ENCODE results near the gene SDHAF1.
"Not testable (repeated sequence)": the region's sequence is repeated elsewhere in the genome, so short reads cannot be mapped to it uniquely, and the experiment has no call there.

The SDHAF1 gene, protein sequence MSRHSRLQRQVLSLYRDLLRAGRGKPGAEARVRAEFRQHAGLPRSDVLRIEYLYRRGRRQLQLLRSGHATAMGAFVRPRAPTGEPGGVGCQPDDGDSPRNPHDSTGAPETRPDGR

DNA sequence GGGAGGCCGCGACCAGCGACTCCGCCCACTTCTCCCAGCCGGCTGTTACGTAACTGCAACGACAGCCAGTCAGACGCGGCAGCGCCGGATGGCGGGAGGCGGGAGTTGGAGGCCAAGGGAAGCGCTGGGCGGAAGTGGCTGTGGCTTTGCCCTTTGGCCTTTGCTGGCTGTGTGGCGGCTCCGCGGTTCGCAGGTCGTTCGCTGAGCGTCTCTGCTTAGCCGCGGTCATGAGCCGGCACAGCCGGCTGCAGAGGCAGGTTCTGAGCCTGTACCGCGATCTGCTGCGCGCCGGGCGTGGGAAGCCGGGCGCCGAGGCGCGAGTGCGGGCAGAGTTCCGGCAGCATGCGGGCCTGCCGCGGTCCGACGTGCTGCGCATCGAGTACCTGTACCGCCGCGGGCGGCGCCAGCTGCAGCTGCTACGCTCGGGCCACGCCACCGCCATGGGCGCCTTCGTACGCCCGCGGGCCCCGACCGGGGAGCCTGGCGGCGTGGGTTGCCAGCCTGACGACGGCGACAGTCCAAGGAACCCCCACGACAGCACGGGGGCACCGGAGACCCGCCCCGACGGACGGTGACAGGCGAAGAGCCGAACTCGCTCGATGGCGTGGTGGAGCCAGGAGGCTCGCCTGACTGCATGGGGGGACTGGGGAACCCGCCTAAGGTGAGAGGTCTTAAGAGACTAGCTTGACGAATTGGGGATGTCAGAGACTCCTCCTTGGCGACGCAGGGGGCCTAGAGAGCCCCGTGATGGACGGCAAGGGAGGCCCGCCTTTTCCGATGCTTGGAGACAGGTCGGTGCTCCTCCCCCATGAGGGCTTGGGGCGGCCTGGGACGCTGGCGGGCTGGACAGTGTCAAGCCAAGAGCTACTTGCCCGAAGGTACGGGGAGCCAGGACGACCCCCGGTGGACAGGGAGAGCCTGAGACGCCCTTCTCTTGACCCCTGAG is at the start of gene SDHAF1:
Gene SDHAF1, plus strand, starts transcription at position 141 of the 946 bp plus-strand sequence. Its CDS starts 87 bp downstream, at position 228.
- DNase-seq: peak; percentile 80 to 90 (median 86)

DNA sequence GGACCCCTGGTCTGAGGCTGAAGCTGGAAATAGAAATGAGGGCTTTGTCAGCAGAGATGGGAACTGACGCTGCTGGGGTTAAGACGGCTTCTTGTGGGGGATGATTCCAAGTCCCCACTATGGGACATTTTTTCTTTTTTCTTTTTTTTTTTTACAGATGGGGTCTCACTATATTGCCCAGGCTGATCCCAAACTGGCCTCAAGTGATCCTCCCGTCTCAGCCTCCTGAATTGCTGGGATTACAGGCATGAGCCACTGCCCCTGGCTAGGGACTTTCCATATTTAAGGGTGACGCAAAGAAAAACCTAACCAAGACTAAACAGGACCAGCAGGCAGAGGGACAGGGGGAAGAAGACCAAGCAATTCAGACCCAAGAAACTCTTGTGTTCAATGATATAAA is 48.8 kb upstream of the SDHAF1 start:
- no peak for DNase-seq

DNA sequence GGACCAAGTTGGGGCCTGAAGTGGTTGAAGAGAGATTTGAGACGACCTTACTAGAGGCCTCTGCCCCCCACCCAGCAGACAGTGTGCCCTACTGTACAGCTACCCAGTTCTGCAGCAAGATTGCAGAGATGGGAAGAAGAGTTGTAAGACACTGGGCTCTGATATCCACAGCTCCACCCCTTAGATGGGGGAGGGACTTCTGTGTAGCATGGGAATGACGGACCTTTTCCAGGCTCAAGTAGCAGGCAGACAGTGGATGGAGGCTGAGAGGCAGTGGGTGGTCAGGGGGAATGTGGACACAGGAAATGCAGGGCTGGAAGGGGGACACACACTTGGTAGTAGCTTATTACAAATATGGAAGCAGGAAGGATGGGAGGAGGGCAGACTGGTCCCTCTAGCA is 45.9 kb upstream of the SDHAF1 start:
- no peak for DNase-seq

DNA sequence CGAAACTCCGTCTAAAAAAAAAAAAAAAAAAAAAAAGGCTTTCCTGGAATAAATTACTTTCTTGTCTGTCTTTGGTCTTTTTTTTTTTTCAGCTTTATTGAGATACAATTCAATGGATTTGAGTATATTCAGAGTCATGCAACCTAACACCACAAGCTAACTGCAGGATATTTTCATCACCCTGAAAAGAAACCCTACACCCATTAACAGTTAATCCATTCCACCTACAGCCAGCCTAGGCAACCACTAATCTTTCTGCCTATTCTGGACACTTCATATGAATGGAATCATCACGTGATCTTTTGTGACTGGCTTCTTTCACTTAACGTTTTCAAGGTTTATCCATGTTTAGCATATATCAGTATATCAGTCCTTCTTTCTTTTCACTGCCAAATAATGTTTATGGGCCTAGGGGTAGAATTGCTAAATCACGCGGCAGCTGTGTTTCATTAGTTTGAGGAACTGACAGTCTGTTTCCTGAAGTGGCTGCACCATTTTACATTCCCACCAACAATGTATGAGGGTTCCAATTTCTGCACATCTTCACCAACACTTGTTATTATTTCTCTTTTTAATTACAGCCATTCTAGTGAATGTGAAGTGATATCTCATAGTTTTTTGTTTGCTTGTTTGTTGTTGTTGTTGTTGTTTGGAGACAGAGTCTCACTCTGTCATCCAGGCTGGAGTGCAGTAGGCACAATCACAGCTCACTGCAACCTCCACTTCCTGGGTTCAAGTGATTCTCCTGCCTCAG is 38.9 kb upstream of the SDHAF1 start:
- DNase-seq: no peak

DNA sequence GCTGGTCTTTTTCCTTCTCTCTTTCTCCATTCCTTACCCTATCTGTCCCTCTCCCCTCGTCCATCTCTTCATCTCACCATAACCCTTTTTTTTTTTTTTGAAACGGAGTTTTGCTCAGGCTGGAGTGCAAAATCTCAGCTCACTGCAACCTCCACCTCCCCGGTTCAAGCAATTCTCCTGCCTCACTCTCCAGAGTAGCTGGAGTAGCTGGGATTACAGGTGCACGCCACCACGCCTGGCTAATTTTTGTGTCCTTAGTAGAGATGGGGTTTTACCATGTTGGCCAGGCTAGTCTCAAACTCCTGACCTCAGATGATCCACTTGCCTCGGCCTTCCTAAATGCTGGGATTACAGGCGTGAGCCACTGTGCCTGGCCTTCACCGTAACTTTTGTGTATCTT is 37.6 kb upstream of the SDHAF1 start:
- DNase-seq: not testable (repeated sequence)

DNA sequence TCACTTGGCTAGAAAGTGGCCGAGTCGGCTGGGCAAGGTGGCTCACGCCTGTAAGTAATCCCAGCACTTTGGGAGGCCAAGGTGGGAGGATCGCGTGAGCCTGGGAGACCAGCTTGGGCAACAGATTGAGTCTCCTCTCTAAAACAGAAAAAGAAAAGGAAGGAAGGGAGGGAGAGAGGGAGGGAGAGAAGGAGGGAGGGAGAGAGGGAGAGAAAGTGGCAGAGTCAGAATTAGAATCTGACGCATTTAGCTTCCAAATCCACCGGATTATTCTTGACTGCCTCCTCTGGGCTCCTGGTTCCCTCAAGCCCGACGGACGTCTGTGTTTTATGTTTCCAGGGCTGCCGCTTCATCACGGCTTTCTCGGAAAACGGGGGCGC is 36.3 kb upstream of the SDHAF1 start:
- no peak for DNase-seq

DNA sequence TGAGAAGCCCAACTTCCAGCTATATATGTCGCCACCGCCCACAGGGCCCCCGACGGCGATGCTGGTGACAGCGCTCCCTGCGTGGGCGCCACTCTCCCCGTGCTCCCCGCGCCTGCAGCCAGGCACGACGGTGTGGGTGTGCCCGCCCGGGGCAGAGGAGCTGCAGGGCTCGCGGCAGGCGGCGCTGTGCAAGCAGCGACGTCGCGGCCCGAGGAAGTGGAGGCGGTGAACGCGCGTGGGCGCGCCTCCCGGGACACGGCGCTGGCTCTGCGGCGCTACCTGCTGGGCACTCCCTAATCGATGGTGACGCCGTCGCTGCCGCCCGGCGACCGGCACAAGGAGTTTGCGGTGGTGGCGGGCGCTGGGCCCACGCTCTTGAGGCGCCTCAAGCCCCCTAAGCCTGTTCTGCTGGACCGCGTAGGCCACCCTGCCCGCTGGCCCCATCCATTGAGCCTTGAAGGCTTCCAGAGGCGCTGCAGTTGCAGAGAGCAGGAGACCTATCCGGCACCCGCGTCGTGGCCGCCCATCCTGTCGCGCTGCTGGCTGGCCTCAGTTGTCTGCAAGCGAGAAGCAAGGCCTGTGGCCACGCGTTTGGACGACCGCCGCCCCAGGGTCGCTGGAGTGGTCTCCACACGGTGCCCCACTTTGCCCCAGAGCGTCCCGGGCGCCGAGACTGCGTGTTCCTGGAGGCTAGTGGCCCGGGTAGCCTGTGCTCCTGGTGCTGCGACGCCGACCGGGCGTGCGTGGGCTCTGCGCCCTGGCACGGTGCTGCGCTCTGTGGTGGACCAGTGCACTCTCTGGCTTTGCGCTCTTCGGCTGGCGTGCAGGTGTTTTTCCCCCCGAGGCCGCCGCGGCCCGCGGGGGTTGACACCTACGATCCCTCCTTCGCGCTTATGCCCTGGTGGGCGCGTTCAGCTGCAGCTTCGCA is 35.7 kb upstream of the SDHAF1 start:
- DNase-seq: peak; percentile 69 to 84 (median 79)

DNA sequence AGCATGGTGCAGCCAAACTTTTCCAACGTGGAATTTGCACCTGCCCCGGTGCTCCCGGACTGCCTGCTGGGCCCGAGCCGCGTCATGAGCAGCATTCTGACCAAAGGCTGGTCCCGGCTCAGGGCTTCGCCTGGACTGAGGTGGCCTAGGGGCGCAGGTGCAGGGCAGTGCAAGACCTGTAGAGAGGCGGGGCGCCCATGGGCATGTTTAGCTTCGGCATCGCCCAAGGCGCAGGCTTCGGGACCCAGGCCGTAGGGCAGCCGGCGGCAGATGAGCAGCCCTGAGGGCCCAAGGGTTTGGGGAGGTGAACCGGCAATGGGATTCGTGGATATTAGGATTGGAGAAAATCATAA is 35.0 kb upstream of the SDHAF1 start:
- no peak for DNase-seq

DNA sequence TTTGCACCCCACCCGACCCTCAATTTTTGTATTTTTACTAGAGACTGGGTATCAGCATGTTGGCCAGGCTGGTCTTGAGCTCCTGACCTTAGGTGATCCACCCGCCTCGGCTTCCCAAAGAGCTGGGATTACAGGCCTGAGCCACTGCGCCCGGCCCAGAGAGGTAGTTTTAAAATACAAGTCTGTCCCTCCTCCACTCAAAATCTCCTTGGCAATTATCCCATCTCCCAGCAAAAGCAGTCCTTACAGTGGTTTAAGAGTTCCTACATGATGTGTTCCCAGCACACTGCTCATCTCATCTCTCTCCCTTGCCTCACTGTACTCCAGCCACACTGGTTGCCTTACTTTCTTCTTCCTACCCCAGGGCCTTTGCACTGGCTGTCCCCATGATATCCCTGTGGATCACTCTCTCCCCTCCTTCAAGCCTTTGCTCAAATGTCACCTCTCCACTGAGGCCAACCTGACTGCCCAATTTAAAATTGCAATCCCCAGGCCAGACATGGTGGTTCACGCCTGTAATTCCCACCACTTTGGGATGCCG is 34.5 kb upstream of the SDHAF1 start:
- DNase-seq: no peak

DNA sequence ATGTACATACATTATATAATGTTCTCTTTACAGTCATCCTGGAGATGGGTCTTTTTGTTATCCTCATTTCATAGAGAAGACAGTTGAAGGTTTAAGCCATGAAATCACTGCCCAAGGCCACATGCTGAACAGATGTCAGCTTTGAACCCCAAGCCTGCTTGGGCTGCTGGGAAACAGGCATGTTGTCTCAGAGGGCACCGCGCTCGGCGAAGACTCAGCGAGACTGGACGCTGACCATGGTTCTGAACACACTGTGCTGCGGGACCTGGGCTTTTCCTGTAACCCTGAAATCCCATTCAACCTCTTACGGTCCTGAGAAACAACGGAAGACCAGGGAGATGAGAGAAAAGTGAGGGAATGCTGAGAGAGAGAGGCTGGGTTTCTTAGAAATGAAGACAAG is 31.5 kb upstream of the SDHAF1 start:
- DNase-seq: peak in 3 of 6 experiments; percentile 9 to 41 (median 41)

DNA sequence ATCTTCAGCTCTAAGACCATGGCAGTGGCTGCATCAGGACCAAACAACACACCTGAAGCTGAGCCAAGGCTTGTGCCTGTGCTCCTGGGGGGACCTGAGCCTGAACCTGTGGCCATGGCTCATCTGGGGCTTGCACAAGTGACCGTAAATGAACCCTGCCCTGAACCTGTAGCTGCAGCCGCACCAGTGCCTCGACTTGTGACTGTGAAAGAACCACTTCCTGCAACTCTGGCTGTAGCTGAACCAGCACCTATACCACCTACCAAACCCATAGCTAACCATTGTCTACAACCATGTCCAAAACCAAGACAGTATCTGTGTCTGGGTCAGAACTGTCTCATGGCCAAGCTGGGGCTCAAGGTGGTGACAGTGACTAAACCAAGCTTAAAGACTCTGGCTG is 28.2 kb upstream of the SDHAF1 start:
- no peak for DNase-seq

DNA sequence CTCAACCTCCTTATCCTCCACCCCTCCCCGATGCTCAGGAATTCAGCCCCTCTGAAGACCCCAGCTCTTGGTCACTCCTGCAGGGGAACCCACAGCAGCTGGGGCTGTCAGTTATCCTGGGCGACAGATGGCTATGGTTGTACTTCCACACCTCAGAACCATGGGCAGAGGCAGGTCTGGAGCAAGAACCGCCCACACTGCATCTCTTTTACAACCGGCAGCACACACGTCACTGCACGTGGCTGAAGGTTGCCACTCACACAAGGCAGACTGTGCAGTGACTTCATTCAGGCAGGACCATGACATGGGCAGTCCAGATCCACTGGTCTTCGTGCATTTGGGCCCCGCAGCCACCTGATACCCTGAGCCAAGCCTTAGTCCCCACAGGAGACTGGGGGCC is 21.5 kb upstream of the SDHAF1 start:
- no peak for DNase-seq

DNA sequence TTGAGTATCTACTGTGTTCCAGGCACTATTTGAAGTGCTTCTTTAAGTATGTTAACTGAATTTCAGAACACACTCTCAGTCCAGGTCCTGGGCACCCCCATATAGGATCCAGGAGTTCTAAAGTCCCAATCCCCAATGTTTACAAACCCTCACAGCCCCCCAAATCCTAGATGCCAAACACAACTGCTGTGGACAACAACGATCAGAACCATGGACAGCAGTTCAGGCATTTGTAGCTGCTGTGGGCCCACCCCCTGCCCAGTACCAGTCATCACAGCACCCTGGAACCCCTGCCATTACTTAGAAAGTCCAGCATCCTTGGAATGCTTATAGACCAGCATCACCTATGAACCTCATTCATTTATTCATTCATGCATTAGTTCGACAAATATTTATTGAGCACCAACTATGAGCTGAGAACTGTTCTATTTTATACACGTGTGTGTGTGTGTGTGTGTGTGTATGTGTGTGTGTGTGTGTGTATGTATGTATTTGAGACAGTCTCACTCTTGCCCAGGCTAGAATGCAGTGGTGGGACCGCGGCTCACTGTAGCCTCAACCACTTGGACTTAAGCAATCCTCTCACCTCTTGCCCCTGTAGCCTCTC is 19.3 kb upstream of the SDHAF1 start:
- peak in 1 of 6 experiments; percentile 11 for DNase-seq

DNA sequence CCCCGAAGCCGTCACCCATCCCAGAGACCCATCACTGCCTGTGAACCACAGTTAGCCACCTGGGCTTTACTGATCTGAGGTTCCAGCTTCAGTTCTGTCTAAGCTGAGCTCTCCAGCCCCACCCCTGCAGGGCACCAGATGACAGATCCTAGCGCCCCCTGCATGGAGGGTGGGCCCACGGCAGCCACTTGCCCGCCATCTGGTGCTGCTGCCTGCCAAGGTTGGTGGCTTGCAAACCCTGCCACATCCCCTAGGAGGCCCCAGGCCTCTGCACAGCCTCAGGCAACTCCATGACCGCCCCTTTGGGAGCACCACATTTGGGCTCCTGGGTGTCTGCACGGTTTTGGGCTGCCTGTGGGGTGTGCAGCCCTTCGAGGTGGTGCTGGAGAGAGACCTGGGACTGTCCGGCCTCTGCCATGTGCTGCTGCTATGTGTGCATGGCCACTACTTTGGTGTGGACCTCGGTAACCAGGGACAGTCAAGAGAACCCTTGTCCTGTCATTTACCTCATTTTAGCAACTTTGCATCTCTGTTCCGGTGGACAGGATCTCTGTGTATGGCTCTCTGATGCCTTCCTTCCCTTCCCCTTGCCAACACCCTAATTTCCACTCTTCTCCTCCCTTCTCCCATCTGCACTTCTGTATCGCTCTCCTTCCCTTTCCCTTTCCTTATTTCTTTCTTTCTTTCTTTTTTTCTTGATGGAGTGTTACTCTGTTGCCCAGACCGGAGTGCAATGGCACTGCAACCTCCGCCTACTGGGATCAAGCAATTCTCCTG is 17.4 kb upstream of the SDHAF1 start:
- DNase-seq: no peak

DNA sequence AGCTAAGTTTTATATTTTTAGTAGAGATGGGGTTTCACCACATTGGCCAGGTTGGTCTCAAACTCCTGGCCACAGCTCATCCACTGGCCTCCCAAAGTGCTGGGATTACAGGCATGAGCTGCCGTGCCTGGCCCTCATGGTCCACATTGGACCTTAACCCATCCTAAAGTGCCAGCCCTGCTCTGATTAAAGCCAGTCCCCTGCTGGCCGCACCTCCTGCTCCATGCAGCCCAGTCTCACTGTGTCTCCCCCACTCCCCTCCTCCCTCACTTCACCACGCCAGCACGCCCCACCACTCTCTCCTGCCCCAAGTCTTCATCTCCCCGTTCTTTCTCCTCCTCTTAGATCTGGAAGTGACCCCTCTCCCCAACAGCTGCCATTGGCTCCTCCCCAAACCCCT is 16.7 kb upstream of the SDHAF1 start:
- DNase-seq: no peak

DNA sequence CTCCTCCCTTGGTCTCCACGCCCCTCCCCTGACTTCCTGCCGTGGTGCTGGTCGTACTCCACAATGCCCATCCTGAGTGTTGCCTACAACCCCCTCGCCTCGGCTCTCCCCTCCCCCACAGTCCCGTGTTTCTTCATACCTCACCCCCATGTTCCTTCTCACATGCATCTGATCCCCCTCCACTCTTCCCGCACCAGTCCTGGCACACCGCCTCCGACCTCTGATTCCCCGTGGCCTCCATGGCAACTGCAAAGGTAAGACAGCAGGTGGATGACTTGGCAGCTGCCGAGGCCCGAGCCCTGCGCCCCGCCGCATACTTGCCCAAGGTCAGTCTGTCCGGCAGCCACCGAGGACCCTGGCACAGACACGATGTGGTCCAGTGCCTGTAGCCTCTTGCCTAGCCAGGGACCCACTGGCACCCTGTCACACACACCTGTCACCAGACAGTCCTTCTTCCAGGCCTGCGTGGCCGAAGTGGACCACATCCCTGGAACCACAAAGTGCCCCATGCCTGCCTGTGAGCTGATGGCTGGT is 16.1 kb upstream of the SDHAF1 start:
- DNase-seq: no peak

DNA sequence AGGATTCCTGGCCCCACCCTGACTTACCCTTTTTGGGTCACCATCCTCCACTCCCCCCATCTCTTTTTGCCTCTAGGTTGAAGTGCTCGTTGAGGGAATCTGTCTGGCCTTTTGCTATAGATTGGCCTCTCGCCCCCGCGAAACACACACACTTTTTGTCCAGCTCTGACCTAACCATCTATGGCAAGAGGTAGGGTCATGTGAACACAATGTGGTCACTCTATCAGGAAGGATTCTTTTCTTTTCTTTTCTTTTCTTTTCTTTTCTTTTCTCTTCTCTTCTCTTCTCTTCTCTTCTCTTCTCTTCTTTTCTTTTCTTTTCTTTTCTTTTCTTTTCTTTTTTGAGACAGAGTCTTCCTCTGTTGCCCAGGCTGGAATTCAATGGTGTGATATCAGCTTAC is 14.0 kb upstream of the SDHAF1 start:
- not testable (repeated sequence) for DNase-seq

DNA sequence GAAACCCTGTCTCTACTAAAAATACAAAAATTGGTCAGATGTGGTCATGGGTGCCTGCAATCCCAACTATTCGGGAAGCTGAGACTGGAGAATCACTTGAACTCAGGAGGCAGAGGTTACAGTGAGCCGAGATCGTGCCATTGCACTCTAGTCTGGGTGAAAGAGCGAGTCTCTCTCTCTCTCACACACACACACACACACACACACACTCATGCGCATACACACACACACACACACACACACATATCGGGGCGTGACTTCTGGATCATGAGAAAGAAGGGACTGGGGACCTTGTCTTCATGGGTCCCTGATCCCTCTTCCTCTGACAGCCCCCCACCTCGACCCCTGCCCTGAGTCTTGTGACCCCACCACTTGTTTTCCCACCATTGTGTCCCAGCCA is 11.8 kb upstream of the SDHAF1 start:
- no peak for DNase-seq

DNA sequence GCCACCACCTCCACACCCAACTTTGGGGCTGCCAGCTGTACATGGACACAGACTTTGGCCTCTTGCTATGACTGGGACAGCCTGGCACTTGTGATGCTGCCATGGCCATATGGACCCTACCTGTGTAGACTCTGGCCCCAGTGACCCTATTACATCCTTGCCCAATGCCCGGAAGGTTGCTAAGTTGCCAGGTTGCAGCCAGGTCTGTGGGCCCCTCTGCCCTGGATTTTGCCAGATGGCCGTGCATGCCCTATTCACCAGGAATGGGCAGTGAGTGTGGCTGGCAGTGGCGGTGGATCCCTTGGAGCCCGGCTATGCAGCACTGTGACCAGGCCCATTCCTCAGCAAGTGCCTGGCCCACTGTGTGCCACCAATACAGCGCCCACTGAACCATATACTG is 8.9 kb upstream of the SDHAF1 start:
- DNase-seq: no peak

DNA sequence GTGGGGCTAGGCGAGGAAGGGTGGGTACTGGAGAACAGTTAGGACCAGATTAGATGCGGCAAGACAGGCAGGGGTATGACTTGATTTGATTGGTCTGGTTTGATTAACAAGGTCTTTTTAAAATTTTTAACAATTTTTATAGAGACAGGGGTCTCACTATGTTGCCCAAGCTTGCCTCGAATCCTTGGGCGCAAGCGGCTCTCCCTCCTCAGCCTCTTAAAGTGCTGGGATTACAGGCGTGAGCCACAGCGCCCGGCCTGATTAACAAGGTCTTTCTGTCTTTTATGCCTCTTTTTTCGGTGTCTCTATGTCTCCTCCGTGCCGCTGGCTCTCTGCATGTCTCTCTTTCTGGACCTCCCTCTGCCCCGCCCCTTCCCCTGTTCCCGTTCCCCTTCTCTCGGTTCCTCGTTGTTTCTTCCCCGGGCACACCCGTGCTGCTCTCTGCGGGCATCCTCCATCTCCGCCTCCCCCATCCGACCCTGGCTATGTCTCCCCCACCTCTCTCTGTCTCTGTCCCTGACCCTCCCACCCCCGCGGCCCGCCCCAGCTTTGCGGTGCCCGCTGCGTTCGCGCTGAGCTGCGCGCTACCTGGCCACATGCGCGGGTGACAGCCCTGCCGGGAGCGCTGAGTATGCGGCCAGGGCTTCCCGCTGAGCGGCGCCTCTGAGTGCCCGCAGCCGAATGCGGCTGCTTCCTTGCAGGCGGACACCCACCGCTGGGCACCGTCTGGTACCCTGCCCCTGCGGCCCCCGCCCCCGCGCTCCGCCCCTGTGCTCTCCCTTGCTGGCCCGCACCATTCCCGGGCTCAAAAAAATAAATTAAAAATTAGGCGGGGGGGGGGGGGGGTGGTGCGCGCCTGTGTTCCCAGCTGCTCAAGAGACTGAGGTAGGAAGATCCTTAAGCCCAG is 8.1 kb upstream of the SDHAF1 start:
- peak in 1 of 6 experiments; percentile 6 for DNase-seq
